Measurements from ENCODE around the gene EML1. TPM values are rescaled to one million over a fixed set of nuclear protein-coding genes. Genes with fewer than 3 reads are reported as not detected.

EML1 gene
- total RNA-seq, 1 experiment from 2014 or later, result 16.1 TPM

- no peak overlapping the region for H3K27ac Mint-ChIP-seq
- POLR2A ChIA-PET, result no interaction called here
- no peaks in the 10 kb centered on the region for H3K36me3 Mint-ChIP-seq
- ATAC-seq (no peak), DNase-seq (ENCODE audit: low spot score) (no peak)
- H3K4me1 Mint-ChIP-seq, result peaks cover 17% of the 10 kb centered on the region
- no peaks in the 10 kb centered on the region for H3K9me3 Mint-ChIP-seq
- H3K27me3 Mint-ChIP-seq (ENCODE audit: low read depth), result peaks cover 18% of the 10 kb centered on the region
- TF ChIP-seq NR3C1 (CRISPR knock-in tag; conservative IDR thresholded peaks at IDR 0.05; ENCODE audit: low read depth) (no peak), NFATC4 (CRISPR knock-in tag; IDR thresholded peaks at IDR 0.05) (no peak), ATF3 (CRISPR knock-in tag; conservative IDR thresholded peaks at IDR 0.05) (no peak), TEAD1 (CRISPR knock-in tag; IDR thresholded peaks at IDR 0.05) (no peak), ZBTB43 (CRISPR knock-in tag; IDR thresholded peaks at IDR 0.05) (no peak), ERG (CRISPR knock-in tag; IDR thresholded peaks at IDR 0.05) (no peak), HMGA2 (CRISPR knock-in tag; IDR thresholded peaks at IDR 0.05) (no peak), TEAD4 (CRISPR knock-in tag; IDR thresholded peaks at IDR 0.05) (no peak), IRF1 (CRISPR knock-in tag; IDR thresholded peaks at IDR 0.05) (no peak)
- no peak overlapping the region for H3K4me3 Mint-ChIP-seq
- CTCF ChIA-PET, result no interaction called here
These were observed 3.6 kb upstream of the EML1 start for GRCh38 chr14:99789581-99789980.

GRCh38 chr14:99790201-99790977 is 2.8 kb upstream of the EML1 start:
- CTCF ChIA-PET, result no interaction called here
- Mint-ChIP-seq H3K36me3 (no peaks in the 10 kb centered on the region), H3K27ac (no peak overlapping the region), H3K27me3 (ENCODE audit: low read depth) (peaks cover 20% of the 10 kb centered on the region), H3K4me1 (peaks cover 22% of the 10 kb centered on the region), H3K4me3 (no peak overlapping the region), H3K9me3 (no peaks in the 10 kb centered on the region)
- POLR2A ChIA-PET, result no interaction called here
- no peak for TF ChIP-seq TEAD1 (CRISPR knock-in tag; IDR thresholded peaks at IDR 0.05)
- no peak for TF ChIP-seq ZMAT4 (CRISPR knock-in tag; IDR thresholded peaks at IDR 0.05)
- no peak for TF ChIP-seq CTCF (IDR thresholded peaks at IDR 0.05)
- no peak for TF ChIP-seq ATF3 (CRISPR knock-in tag; conservative IDR thresholded peaks at IDR 0.05)
- TF ChIP-seq FOXJ3 (CRISPR knock-in tag; IDR thresholded peaks at IDR 0.05; ENCODE audit: borderline replicate concordance), result no peak
- 0 out of 2 replicates have a peak, but pooled peaks have one; percentile 15 for TF ChIP-seq ZNF121 (CRISPR knock-in tag; IDR thresholded peaks at IDR 0.05)
- TF ChIP-seq ERG (CRISPR knock-in tag; IDR thresholded peaks at IDR 0.05), result no peak
- no peak for TF ChIP-seq NFE2L1 (CRISPR knock-in tag; IDR thresholded peaks at IDR 0.05)
- no peak for TF ChIP-seq RORB (CRISPR knock-in tag; IDR thresholded peaks at IDR 0.05)
- DNase-seq (ENCODE audit: low spot score), result no peak
- no peak for ATAC-seq

Measured in WTC11 (cell line).